ENCODE data around the gene COL6A3.
"Not testable (repeated sequence)": the region's sequence is repeated elsewhere in the genome, so short reads cannot be mapped to it uniquely, and the experiment has no call there.

COL6A3 gene

DNA sequence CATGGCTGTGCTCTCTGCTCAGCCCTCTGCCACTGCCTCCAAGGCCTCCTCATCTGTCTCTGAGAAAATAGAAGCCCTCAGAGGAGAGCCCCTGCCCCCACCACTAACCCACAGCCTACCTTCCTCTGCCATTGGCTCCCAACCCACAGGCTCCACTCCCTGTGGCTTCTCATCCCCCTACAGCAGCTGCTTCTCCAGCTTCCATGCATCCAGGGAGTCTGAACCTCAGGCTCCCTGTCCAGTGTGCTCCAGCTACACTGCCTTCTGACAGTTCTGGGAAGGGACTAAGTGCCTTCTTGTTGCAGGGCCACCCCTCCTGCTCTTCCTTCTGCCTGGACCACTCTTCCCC lies 29.3 kb downstream of the COL6A3 start:
- DNase-seq: no peak

GRCh38 chr2:237383991-237384671 lies 29.8 kb downstream of the COL6A3 start:
- DNase-seq: no peak

DNA sequence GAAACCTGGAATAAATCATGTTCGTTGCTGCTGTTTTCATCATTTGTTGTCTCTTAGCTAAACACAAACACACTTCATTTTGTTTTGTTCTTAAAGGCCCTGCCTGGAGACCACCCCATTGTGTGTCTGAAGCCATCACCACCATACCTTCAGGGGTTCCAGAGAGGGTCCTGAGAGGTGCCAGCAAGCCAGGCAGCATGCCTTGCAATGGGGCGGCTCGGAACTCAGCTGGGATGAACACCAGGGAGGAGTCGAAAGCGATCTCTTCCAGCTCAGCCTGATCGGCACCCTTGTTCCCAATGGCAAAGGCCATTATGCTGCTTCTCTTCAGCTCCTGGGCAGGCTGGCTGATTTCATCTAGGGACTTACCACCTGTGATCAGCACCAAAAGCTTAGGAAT lies 33.2 kb downstream of the COL6A3 start:
- no peak for DNase-seq

DNA sequence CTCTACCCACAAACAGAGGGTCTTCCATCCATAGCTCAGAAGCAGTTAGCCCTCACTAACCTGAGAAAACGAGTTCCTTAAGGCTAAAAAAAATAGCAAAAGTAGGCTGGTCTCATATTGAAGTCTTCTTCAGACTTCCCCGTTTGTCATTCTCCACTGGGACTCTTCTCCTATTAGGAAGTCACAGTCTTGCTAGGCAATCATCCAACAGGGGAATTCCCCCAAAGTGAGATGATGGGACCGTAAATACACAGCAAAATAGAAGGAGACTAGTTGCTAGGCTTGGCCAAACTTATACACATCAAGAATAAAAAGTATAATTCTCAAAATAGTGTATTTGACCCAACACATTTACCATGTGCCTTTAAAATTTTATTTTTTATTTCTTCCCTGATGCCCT lies 34.3 kb downstream of the COL6A3 start:
- no peak for DNase-seq

- no peak for DNase-seq
Measured at GRCh38 chr2:237378650-237379049, 35.3 kb downstream of the COL6A3 start.

- DNase-seq: no peak
Measured at GRCh38 chr2:237374284-237375060, 39.5 kb downstream of the COL6A3 start.

- DNase-seq: no peak
Measured at GRCh38 chr2:237371856-237372255, 42.1 kb downstream of the COL6A3 start.

GRCh38 chr2:237365671-237366070 lies 48.3 kb downstream of the COL6A3 start:
- no peak for DNase-seq

DNA sequence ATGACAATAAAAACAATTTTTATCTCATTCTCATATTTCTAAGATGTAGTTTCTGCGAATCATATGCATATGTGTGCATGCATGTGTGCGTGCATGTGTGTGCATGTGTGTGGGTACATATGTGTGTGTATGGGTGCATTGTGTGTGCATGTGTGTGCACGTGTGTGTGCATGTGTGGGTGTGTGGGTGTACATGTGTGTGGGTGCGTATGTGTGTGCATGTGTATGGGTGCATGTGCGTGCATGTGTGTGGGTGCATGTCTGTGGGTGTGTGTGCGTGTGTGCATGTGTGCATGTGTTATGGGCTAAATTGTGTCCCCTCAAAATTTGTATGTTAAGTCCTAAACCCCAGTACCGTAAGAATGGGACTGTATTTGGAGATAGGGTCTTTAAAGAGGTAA lies 49.3 kb downstream of the COL6A3 start:
- DNase-seq: no peak

GRCh38 chr2:237361194-237362004 lies 52.6 kb downstream of the COL6A3 start:
- no peak for DNase-seq

GRCh38 chr2:237359894-237360780 lies 53.8 kb downstream of the COL6A3 start:
- no peak for DNase-seq

GRCh38 chr2:237359518-237359840 lies 54.5 kb downstream of the COL6A3 start:
- no peak for DNase-seq

DNA sequence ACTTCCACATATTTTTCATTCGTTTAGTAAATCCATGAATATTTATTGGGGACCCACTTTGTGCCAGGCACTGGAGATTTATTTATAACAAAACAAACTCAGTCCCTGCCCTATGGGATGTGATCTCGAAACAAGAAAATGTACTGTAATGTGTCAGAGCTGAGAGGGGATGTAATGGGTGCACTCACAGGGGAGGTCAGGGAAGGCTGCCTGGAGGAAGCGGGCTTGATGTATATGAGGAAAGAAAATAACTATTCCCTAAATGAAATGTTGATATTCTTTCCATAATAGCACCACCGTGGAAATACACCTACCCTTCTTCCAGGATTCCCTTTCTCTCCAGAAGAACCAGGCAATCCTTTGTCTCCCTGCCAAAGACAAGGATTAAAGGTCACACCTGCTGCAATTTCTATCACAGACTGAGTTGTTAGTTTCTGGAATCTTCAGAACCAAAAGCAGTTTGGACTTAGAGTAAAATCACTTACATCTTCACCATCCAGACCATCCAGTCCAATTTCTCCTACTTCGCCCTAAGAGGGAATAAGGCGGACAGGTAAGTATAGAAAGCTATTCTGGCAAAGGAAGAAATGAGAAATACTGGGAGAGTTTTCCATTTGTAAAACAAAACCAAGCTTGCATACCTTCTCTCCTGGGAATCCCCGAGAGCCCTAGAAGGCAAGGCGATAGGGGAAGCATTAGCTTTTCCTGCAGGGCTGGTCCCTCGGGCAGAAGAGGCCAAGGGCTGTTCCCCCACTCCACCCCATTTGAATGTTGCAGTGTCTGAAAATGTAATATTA lies 55.0 kb downstream of the COL6A3 start:
- DNase-seq: no peak

GRCh38 chr2:237355701-237356100 lies 58.3 kb downstream of the COL6A3 start:
- no peak for DNase-seq

- no peak for DNase-seq
Measured at GRCh38 chr2:237354892-237355291, 59.1 kb downstream of the COL6A3 start.

DNA sequence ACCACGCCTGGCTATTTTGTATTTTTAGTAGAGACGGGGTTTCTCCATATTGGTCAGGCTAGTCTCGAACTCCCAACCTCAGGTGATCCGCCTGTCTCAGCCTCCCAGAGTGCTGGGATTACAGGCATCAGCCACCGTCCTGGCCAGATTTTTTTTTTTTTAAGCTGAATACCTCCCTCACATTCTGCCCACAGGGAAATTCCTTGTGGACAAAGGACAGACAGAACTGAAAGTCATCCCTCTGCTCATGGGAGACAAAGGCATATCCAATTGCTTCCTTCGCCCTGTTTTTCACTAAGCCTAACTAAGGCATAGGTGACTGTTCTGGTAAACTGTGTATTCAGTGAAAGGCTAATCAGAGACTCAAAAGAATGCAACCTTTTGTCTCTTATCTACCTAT lies 59.8 kb downstream of the COL6A3 start:
- not testable (repeated sequence) for DNase-seq

- no peak for DNase-seq
Measured at GRCh38 chr2:237353215-237353614, 60.7 kb downstream of the COL6A3 start.

DNA sequence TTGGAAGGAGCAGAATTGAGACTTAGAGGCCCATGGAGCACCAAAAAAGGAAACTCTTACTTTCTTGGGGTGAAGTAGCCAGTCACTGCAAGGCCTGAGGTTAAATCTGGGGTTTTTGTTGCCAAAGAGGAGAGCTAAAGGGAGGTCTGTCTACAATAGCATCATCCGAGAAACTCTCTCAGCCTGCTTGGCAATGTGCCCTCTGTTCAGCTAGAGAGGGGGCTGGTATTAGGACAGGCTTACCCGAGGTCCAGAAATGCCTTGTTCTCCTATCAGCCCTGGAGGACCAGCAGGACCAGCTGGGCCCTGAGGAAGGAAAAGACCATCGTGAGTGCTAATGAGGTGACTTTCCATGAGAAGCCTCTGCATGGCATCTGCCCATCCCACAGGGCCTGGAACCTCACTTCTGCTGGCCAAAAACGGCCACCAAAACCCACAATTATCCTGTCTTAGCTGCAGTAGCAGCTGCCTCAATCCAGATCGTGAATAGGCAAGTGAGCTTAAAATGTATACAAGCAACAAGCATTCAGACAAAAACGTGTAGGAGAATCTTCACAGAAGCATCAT lies 61.6 kb downstream of the COL6A3 start:
- DNase-seq: no peak

- DNase-seq: no peak
Measured at GRCh38 chr2:237351796-237352195, 62.2 kb downstream of the COL6A3 start.

DNA sequence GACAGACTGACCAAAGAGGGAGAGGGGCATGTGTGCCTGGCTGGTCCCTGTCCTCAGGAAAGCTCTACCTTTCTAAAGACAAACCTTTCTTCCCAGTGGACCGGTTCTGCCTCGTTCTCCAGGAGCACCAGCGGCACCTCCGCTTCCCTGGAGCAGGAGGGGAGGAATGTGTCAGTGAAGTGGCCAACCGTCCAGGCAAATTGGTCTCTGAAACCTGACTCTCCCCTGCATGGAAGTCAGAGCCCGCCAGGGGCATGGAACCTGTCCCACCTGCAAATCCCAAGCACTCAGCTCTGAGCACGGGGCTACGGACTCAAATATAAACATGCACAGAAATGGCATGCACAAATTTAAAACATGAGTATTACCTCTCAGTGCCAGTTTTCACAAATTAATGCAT lies 62.9 kb downstream of the COL6A3 start:
- DNase-seq: no peak

Data from anterior cingulate cortex (tissue), 58 donors.